GM19238 (cell line): ENCODE results near the gene FRS3.

Source experiments
- DNase-seq: peaks from one replicate; pipeline ENCODE4 v3.0.0; 2011; ENCODE audit warnings: low spot score; ENCODE audit not compliant: insufficient read length

The FRS3 gene

GRCh38 chr6:41728954-41729353, 50.7 kb downstream of the FRS3 start:
- DNase-seq, result no peak

GRCh38 chr6:41728073-41728936, 51.4 kb downstream of the FRS3 start:
- no peak for DNase-seq

- DNase-seq, result no peak
Measured at GRCh38 chr6:41727705-41728072, 52.0 kb downstream of the FRS3 start.

- DNase-seq, result no peak
Measured at GRCh38 chr6:41726876-41727275, 52.8 kb downstream of the FRS3 start.

- DNase-seq, result no peak
Measured at GRCh38 chr6:41724586-41725501, 54.9 kb downstream of the FRS3 start.

DNA sequence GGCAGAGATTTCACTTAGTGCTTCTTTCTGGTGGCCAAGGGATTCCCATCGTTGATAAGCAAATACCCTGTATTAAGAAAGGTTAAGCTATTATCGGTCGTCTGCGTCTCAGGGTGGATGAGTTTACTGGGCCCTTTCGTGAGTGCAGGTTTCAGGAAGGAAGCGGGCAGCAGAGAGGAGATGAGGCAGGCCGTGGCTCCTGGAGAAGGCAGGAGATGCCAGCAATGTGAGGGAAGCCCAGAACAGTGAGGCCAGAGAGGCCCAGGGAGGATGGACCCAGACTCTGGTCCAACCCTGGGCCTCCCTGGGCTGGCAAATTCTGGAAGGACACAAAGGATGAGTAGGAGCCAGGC, 55.5 kb downstream of the FRS3 start:
- DNase-seq, result no peak

DNA sequence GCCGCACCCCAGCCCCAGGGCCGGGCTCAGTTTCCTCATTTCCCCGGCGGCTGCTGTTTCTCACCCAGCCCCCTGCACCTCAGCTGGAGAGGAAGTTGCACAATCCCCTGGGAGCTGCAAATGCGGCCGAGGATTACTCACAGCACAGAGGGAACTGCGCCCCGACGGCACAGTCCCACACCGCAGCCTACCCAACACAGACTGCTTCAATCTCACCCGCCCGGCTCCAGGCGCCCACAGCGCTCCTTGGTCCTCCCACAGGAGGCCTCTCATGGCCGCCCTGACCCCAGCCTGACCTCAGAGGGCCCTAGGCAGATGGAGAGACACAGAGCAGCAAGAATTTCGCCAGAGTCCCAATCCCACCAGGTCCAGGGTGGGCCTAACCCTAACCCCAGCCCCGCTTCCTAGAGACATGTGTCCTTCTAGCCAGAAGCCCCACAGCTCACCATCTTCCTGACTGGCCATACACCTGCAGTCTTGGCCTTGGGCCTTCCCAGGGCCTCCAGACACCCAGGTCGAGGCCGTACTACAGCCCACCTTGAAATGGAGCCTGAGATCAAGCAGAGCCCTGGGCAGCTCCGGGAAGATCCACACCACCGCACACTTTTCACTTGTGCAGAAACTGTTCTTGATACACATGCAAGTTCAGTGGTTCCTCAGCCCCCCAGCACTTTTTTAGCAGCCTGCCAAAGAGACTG, 56.0 kb downstream of the FRS3 start:
- peak; percentile 94 for DNase-seq

- no peak for DNase-seq
Measured at GRCh38 chr6:41722969-41723529, 56.7 kb downstream of the FRS3 start.

GRCh38 chr6:41721414-41721813, 58.3 kb downstream of the FRS3 start:
- DNase-seq, result no peak

- DNase-seq, result no peak
Measured at GRCh38 chr6:41720783-41721182, 58.9 kb downstream of the FRS3 start.

DNA sequence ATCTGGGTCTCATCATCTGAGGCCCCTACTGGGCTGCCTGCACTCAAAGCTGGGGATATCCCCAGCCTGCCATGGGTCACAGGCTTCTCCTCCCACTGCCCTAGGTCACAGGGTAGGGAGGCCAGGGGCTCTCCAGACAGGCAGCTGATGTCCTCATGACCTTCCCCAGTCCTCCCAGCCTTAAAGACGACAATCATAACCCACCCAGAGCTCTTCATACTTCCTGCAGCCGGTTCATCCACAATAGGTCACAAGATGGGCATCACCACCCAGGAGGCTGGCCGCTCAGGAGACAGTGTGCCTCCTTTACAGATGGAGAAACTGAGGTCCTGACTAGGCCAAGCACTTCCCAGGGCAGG, 59.5 kb downstream of the FRS3 start:
- no peak for DNase-seq
